ENCODE data around the gene GRIN2C.

Gene GRIN2C

DNA sequence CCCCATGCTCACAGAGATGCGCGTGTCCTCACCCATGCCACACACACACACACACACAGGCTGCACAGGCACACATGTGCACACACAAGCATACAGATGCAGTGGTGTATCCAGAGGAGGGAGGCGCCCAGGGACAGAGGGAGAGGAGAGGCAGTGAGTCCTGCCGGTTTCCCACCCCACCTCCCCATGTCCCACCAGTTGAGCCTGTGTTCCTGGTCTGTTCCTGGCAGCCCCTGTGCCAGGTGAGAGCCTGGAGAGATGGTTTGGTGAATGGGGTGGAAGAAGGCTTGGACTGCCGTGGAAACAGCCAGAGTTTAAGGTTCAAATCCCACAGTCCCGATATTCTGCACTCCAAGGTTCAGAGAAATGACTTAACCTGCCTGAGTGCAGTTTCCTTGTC, 44.0 kb upstream of the GRIN2C start:
- Histone ChIP-seq H3K36me3 (replicated peaks; ENCODE audit: low read depth, low read length) (no peaks in the 10 kb centered on the region), H3K27me3 (ENCODE audit: low read depth, low read length) (no peaks in the 10 kb centered on the region), H3K4me1 (ENCODE audit: low read length) (no peaks in the 10 kb centered on the region), H3K9ac (ENCODE audit: low read length) (no peak overlapping the region), H3K79me2 (ENCODE audit: low read length) (no peaks in the 10 kb centered on the region), H4K20me1 (ENCODE audit: insufficient read depth, low read length) (no peaks in the 10 kb centered on the region), H2AFZ (ENCODE audit: low read depth, low read length) (no peak overlapping the region), H3K4me3 (ENCODE audit: low read length) (no peak overlapping the region), H3K27ac (ENCODE audit: low read length) (no peak overlapping the region), H3K9me3 (ENCODE audit: insufficient read depth, low read length) (no peaks in the 10 kb centered on the region), H3K4me2 (ENCODE audit: low read length) (no peak overlapping the region)
- no peak for TF ChIP-seq EZH2phosphoT487 (IDR thresholded peaks at IDR 0.05; ENCODE audit: low read depth)
- TF ChIP-seq, protein P1, sequence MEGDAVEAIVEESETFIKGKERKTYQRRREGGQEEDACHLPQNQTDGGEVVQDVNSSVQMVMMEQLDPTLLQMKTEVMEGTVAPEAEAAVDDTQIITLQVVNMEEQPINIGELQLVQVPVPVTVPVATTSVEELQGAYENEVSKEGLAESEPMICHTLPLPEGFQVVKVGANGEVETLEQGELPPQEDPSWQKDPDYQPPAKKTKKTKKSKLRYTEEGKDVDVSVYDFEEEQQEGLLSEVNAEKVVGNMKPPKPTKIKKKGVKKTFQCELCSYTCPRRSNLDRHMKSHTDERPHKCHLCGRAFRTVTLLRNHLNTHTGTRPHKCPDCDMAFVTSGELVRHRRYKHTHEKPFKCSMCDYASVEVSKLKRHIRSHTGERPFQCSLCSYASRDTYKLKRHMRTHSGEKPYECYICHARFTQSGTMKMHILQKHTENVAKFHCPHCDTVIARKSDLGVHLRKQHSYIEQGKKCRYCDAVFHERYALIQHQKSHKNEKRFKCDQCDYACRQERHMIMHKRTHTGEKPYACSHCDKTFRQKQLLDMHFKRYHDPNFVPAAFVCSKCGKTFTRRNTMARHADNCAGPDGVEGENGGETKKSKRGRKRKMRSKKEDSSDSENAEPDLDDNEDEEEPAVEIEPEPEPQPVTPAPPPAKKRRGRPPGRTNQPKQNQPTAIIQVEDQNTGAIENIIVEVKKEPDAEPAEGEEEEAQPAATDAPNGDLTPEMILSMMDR (IDR thresholded peaks at IDR 0.05; ENCODE audit: low read depth, low read length): no peak

DNA sequence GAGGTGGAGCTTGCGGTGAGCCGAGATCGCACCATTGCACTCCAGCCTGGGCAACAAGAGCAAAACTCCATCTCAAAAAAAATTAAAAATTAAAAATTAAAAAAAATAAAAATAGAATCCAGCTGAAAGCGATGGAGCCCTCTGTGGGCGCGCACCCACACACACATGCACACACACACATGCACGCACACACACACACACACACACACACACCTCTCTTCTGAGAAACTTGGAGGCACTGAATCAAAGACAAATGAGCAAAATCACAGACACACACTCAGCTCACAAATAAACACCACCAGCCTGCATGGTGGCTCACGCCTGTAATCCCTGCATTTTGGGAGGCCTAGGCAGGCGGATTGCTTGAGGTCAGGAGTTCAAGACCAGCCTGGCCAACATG, 43.3 kb upstream of the GRIN2C start:
- Histone ChIP-seq H3K36me3 (replicated peaks; ENCODE audit: low read depth, low read length) (no peaks in the 10 kb centered on the region), H3K9ac (ENCODE audit: low read length) (no peak overlapping the region), H3K9me3 (ENCODE audit: insufficient read depth, low read length) (no peaks in the 10 kb centered on the region), H3K4me1 (ENCODE audit: low read length) (no peaks in the 10 kb centered on the region), H3K79me2 (ENCODE audit: low read length) (no peaks in the 10 kb centered on the region), H3K27me3 (ENCODE audit: low read depth, low read length) (no peaks in the 10 kb centered on the region), H4K20me1 (ENCODE audit: insufficient read depth, low read length) (no peaks in the 10 kb centered on the region), H2AFZ (ENCODE audit: low read depth, low read length) (no peak overlapping the region), H3K4me3 (ENCODE audit: low read length) (no peak overlapping the region), H3K4me2 (ENCODE audit: low read length) (no peak overlapping the region), H3K27ac (ENCODE audit: low read length) (no peak overlapping the region)
- TF ChIP-seq, protein P1 (IDR thresholded peaks at IDR 0.05; ENCODE audit: low read depth, low read length): no peak

DNA sequence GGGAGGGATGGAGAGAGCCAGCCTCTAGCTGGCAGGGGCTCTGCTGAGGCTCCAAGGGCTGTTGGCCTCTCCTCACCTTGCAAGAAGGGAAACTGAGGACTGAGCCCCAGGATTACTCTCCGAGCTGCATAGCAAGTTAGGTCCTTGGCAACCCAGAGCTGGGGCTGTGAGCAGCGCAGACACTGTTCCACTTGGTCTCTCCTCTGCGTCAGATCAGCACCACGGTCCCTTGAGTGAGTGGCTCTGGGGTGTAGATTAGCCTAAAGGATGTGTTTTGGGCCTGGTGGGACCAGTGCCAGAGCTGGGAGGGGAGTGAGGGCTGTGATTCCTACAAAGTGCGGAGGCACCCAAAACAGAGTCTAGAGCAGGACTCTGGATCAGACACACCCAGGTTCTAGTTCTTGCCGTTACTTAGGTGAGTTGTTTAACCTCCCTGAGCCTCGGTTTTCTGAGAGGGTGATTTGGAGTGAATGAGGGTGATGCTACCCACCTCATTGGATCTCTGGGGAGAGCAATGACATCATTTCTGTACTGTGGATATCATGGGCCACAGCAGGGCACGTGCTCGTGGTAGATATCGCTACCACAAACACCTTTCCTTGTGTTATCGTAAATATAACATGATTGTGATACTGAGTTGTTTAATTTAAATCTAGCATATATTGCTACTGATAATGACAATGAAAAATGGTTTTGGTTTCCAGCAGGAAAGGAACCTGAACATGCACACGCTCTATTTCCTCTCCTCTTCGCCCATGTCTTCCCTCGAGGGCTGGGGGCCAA, 41.9 kb upstream of the GRIN2C start:
- Histone ChIP-seq H3K27me3 (ENCODE audit: low read depth, low read length) (peaks cover 3% of the 10 kb centered on the region; the same call in 1 of the 2 replicates), H3K79me2 (ENCODE audit: low read length) (no peaks in the 10 kb centered on the region), H3K9me3 (ENCODE audit: insufficient read depth, low read length) (no peaks in the 10 kb centered on the region), H3K4me1 (ENCODE audit: low read length) (no peaks in the 10 kb centered on the region), H4K20me1 (ENCODE audit: insufficient read depth, low read length) (no peaks in the 10 kb centered on the region), H3K4me2 (ENCODE audit: low read length) (no peak overlapping the region), H3K27ac (ENCODE audit: low read length) (no peak overlapping the region), H2AFZ (ENCODE audit: low read depth, low read length) (no peak overlapping the region), H3K36me3 (replicated peaks; ENCODE audit: low read depth, low read length) (no peaks in the 10 kb centered on the region), H3K9ac (ENCODE audit: low read length) (no peak overlapping the region), H3K4me3 (ENCODE audit: low read length) (no peak overlapping the region)
- TF ChIP-seq, protein P1 (IDR thresholded peaks at IDR 0.05; ENCODE audit: low read depth, low read length): no peak
- TF ChIP-seq EZH2phosphoT487 (IDR thresholded peaks at IDR 0.05; ENCODE audit: low read depth): no peak

DNA sequence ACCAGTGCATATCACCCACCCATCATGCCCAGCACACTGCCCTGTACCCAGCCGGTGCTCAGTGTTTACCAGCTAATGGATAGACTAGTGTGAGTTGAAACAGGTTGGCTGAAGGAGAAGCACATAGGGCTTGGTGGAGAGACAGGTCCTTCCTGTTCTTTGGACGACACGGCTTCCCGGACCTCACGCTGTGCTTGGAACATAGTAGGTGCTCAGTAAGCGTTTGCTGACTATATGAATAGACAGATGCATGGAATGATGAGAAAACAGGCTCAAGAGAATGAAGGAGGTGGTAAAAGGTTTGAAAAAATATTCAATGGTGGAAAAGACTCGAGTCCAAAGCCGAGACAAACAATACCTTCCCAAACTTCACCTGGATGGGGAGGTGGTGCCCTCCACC, 40.5 kb upstream of the GRIN2C start:
- H3K27me3 ChIP-seq (ENCODE audit: low read depth, low read length): peaks cover 7% of the 10 kb centered on the region; the same call in 1 of the 2 replicates
- H3K4me2 ChIP-seq (ENCODE audit: low read length): no peak overlapping the region
- TF ChIP-seq, protein P1 (IDR thresholded peaks at IDR 0.05; ENCODE audit: low read depth, low read length): no peak
- TF ChIP-seq EZH2phosphoT487 (IDR thresholded peaks at IDR 0.05; ENCODE audit: low read depth): no peak
- no peak overlapping the region for H2AFZ ChIP-seq (ENCODE audit: low read depth, low read length)
- H3K36me3 ChIP-seq (replicated peaks; ENCODE audit: low read depth, low read length): no peaks in the 10 kb centered on the region
- H3K9ac ChIP-seq (ENCODE audit: low read length): no peak overlapping the region
- no peak overlapping the region for H3K27ac ChIP-seq (ENCODE audit: low read length)
- H3K9me3 ChIP-seq (ENCODE audit: insufficient read depth, low read length): no peaks in the 10 kb centered on the region
- no peaks in the 10 kb centered on the region for H3K4me1 ChIP-seq (ENCODE audit: low read length)
- no peaks in the 10 kb centered on the region for H4K20me1 ChIP-seq (ENCODE audit: insufficient read depth, low read length)
- H3K79me2 ChIP-seq (ENCODE audit: low read length): no peaks in the 10 kb centered on the region
- H3K4me3 ChIP-seq (ENCODE audit: low read length): no peak overlapping the region

Measured in OCI-LY3 (cell line).